ENCODE results near the gene IPCEF1. TPM values are rescaled to one million over a fixed set of nuclear protein-coding genes. Genes with fewer than 3 reads are reported as not detected.

IPCEF1 gene
- total and polyA plus RNA-seq, 2 donors (not counting 3 experiments of a cell fraction or from before 2014, with no cell fraction given): 0.01 to 0.51 TPM

GRCh38 chr6:154295733-154296132 lies 60.9 kb downstream of the IPCEF1 start:
- no peaks in the 10 kb centered on the region for H3K9me3 ChIP-seq (replicated peaks; ENCODE audit: control insufficient read depth, insufficient read depth, low read length)
- no peaks in the 10 kb centered on the region for H3K27me3 ChIP-seq (ENCODE audit: control insufficient read depth in 2 of 2, insufficient read depth in 2 of 2, low read length in 2 of 2)
- no peak overlapping the region for H3K27ac ChIP-seq (ENCODE audit: insufficient read depth, low read depth, low read length)
- peaks cover 29% of the 10 kb centered on the region for H3K4me1 ChIP-seq (ENCODE audit: control insufficient read depth, extremely low read depth, insufficient read depth, low read length)
- POLR2A ChIA-PET: interaction anchor here (0.7 kb wide), 1 partner anchor 212 kb away, joined by 3 read pairs; no protein-coding TSS in a partner anchor
- intact Hi-C loops (cut with micrococcal nuclease): no loop called here
- no peaks in the 10 kb centered on the region for H3K79me2 ChIP-seq (ENCODE audit: control insufficient read depth, insufficient read depth, low read length)
- BruUV-seq (replicated peaks): no TSS peak
- FAIRE-seq: no peak
- no peaks in the 10 kb centered on the region for H3K36me3 ChIP-seq (ENCODE audit: control insufficient read depth in 2 of 2, extremely low read depth in 1 of 2, insufficient read depth in 2 of 2, low read length in 2 of 2)
- no peak for TF ChIP-seq MYC (IDR thresholded peaks at IDR 0.05; ENCODE audit: low read depth, low read length)
- no peak for TF ChIP-seq FOS (IDR thresholded peaks at IDR 0.05; ENCODE audit: borderline replicate concordance, insufficient read depth, low read length)
- no peak for TF ChIP-seq POLR2A (IDR thresholded peaks at IDR 0.05; ENCODE audit: low read depth, low read length)
- TF ChIP-seq GATA2 (IDR thresholded peaks at IDR 0.05; ENCODE audit: insufficient read depth, insufficient read length, low read depth, low read length): no peak
- no peak for TF ChIP-seq EZH2 (IDR thresholded peaks at IDR 0.05; ENCODE audit: borderline replicate concordance, low read depth, low read length, severe bottlenecking)
- TF ChIP-seq POLR2AphosphoS5 (IDR thresholded peaks at IDR 0.05; ENCODE audit: insufficient read depth, low read depth, low read length): no peak
- TF ChIP-seq, protein P1, sequence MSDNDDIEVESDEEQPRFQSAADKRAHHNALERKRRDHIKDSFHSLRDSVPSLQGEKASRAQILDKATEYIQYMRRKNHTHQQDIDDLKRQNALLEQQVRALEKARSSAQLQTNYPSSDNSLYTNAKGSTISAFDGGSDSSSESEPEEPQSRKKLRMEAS (IDR thresholded peaks at IDR 0.05; ENCODE audit: insufficient read depth, insufficient read length): no peak
- no peak for TF ChIP-seq JUN (IDR thresholded peaks at IDR 0.05; ENCODE audit: borderline replicate concordance, insufficient read depth, insufficient read length, low read depth)
- TF ChIP-seq CTCF (IDR thresholded peaks at IDR 0.05; ENCODE audit: extremely low read depth in 1 of 2, insufficient read depth in 1 of 2, low read depth in 1 of 2, low read length in 2 of 2): no peak
- no peaks in the 10 kb centered on the region for H3K9me1 ChIP-seq (replicated peaks; ENCODE audit: control insufficient read depth, extremely low read depth, insufficient read depth, low read length)
- DNase-seq (ENCODE audit: low read depth, low spot score): no peak
- H3K9ac ChIP-seq (replicated peaks; ENCODE audit: extremely low read depth, insufficient read depth, low read length): no peak overlapping the region
- CTCF ChIA-PET: no interaction called here
- H3K4me3 ChIP-seq (replicated peaks in 1 of 3; ENCODE audit: insufficient read depth in 1 of 3, low read depth in 1 of 3, low read length in 3 of 3): no peak overlapping the region
- no peak overlapping the region for H3K4me2 ChIP-seq (ENCODE audit: insufficient read depth, low read length)
- H2AFZ ChIP-seq (ENCODE audit: low read depth, low read length): no peak overlapping the region
- H4K20me1 ChIP-seq (replicated peaks; ENCODE audit: control insufficient read depth, extremely low read depth, insufficient read depth, low read length): no peaks in the 10 kb centered on the region
- dilution Hi-C loops (cut with MboI; ENCODE audit: extremely low pct_ligation_motif_present, low sequenced_read_pairs): no loop called here
